GM21515 (cell line): ENCODE data around the gene ZBED2.

Experiments used
- ATAC-seq: cut with Tn5 transposase; IDR thresholded peaks from one replicate; pipeline ENCODE4 v1.9.1; 2021; ENCODE audit not compliant: unreplicated experiment

ZBED2 gene

DNA sequence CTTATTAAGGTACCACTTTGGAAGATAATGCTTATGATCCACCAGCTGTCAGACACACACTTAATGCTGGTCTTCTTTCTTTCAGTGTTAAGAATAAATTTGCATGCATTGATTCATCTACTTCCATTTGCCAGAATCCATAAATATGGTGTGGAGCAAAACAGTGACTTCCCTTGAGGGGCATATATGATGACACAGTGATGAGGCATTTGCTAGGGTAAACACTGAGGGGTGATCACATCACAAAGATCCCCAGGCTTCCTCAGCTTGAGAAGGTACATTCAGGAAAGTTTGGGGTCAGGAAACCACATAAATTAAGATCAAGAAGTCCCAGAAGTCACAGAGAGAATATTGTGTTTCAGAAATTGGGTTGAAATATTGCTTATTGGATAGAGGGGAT, 9.9 kb upstream of the ZBED2 start:
- no peak for ATAC-seq

DNA sequence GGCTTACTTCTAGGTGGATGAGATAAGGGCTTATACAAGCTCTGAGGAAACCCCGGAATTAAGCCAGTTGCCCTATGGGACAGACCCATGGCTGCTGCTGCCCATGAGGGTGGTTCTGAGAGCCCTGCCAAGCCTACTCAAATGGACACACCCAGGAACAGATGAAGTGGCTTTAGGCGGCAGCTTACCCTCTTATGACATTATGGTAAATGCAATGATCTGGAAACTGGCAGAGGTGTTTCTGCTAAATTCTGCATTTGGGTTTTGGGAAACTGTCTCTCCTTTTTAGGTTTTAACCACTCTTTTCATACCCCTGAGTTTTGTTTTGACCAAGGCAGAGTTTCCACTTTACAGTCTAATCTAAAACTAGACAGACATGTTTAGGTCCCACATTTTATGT, 9.0 kb upstream of the ZBED2 start:
- no peak for ATAC-seq

DNA sequence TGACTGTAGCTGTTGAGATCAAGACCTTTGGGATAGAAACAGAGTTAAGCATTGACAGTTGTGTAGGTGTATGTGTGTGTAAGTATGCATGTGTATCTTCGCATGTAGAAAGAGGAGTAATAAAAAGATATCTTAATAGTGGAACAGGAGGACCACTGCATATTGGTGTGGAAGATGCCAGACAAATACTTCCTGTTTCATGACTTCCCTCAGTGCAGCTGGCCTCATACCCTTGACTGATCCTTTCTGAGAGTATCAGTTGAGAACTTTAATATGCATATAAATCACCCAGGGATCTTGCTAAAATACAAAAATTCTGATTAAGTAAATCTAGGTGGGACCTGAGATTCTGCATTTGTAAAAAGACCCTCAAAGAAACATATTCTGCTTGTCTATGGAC, 8.5 kb upstream of the ZBED2 start:
- peak; percentile 73 for ATAC-seq

DNA sequence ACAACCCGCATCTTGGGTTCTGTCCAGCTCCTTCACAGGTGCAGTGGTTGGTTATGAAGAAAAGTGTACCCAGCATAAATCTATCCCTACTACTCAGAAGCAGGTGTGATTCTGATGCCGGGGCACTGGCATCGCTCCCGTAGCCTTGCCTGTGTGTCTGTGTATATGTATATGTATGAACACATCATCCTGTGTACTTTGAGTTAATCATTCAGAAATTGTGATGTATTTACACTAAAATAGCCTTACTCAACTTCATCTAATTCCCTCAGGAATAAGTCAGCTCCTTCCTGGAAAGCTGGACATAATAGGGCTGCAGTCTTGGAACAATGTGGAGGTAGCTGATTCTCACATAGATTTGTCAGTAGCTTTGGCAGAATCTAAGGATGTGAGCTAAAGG, 6.7 kb upstream of the ZBED2 start:
- no peak for ATAC-seq

DNA sequence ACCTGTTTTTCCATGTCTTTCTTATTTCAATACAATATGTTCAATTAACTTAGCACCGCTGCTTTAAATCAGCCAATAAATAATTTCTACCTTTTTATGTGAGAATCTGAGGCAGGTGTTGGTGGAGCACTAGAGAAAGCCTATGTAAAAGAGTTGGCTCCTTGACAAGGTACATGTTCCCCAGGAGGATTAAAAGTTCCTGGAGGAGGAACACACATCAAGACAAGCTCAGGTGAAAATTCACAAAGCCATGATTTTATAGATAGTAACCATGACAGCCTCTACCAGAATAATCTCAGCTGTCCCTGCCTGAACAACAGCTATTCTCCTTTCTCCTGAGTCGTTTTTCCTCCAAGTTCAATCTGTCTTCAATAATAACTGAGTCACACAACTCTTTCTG, 3.4 kb upstream of the ZBED2 start:
- no peak for ATAC-seq

DNA sequence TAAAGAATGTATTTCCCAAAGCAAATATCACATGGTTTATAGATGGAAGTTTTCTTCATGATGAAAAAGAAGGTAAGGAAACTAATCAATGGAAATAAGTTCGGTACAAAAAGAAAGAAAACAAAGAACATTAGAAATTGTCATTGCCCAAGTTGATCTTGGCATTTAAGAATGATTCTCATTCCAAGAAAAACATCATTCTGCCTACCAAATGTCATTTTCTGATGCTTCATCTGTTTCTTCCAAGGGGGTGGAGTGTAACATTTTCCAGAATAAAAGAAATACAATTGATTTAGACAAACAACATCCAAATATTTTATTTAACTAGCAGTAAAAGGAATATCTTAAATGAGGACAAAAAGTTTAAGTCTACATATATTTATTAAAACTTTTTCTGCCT, 3.0 kb upstream of the ZBED2 start:
- no peak for ATAC-seq

DNA sequence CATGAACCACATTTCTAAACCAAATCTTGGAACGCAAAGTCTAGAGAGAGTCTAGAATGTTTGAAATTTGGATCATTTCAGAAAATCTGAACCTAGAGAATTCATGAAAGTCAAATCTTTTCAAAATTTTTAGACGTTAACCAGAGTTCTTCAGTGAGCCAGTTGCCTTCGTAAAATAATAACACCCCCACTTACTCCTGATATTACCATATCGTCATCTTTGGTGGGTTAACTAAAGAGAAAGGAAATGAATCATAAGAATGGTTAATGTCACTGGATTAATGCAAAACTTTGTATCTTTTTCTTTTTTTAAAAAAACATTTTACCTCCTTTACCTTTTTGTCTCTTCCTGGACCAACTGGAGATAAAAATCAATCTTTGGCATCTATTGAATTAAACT, 1.2 kb upstream of the ZBED2 start:
- ATAC-seq, result no peak

DNA sequence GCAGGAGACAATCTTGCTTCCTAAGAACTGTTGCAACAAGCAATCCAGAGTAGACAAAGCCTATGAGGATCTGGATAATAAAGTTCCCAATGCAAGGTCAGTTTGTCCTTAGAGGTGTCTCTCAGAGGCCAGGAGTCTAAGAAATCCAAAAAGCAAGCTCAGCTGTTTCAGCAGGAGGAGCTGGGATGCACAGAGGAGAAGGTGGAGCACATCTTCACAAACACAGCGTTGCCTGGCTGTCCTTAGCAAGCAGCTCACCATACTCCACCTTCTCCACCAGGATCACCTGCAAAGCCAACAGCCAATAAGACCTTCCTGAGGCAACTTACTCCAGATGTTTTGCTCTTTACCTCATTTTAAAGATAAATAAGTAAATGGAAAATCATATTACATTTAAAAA, 365 bp downstream of the ZBED2 start:
- ATAC-seq, result no peak

DNA sequence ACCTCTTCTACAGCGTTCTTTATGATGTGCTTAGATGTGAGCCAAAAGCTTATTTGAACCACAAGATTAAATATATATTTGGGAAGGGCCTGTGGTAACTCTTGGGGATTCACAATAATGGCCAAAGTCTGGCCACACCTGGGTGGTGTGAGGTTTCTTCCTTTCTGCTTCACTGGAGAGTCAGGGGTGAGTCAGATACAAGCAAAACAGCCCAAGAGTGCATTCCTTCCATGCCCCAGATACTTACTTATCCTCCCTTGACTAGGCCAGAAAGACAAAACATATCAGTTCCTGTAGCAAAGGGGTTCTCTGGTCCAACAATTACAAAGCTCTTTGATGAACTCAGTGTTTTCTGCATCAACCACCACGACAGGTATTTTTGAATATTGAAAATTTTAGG, 941 bp downstream of the ZBED2 start:
- peak; percentile 60 for ATAC-seq

DNA sequence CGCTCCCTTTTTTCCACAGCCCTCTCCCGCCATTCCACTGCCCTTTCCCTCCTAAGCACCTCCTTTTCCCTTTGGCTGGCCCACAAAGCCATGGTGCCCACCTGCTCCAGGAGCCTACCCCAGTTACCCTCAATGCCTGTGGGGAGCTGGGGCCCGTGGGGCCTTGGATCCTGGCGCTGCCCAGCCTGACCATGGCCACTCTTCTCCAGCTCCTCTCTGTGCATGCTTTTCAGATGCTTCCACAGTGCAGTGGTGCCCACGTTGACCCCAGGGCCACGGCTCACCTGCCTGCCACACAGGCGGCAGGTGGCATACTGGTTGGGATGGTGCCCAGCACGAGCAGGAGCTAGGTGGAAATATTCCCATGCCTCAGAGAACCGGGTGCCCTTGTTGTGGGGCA, 1.5 kb downstream of the ZBED2 start:
- no peak for ATAC-seq

DNA sequence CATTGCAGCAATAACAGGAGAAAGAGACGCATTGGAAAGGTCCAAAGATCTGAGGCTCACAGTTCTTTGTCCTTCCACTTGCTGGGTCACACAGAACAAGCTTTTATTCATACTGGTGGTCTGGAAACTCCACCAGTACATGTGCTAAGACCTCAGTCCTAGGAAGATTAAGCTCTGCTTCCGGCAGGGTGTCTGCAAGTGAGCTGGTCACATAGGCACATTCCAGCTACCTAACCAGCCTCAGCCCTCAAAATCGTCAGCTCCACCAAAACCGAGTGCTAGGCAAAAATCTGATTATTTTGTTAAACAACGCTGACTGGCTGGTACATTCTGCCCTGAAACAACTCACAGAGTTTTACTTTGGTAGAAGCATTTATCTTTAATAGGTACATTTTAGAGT, 2.2 kb downstream of the ZBED2 start:
- no peak for ATAC-seq

DNA sequence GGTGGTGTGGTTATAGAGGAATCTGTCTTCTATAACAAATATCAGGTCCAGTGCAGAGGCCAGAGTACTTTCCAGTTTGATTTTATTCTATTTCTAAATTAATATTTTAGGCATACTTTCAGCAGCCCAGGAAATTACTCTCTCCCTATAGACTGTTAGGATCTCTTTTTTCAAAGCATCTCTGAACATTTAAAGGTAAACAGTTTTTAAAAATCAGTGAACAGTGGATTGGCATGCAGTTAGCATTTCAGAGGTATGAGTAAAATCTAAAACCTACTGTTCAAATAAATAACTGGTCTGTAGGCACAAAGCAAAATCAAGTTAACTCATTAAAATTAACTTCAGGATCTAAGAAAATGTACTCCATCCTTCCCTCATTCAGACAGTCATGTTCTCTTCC, 3.0 kb downstream of the ZBED2 start:
- no peak for ATAC-seq

DNA sequence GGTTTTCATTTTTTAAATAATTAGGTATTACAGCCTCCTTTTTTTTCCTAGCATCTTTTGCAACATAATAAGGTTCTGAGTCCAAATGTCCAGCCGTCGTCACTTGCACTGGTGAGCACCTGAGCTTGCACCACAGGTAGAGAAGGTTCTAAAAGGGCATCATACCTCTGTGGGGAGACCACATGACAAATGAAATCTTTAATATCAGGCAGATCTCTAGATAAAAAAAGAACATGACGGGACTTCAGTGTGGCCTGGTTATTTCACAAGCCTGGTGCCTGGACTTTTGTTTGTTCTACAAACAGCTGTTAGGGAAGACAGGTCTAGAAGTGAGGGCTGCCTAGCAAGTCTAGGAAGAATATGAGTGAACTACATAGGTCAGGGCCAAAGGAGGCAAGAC, 3.6 kb downstream of the ZBED2 start:
- no peak for ATAC-seq

DNA sequence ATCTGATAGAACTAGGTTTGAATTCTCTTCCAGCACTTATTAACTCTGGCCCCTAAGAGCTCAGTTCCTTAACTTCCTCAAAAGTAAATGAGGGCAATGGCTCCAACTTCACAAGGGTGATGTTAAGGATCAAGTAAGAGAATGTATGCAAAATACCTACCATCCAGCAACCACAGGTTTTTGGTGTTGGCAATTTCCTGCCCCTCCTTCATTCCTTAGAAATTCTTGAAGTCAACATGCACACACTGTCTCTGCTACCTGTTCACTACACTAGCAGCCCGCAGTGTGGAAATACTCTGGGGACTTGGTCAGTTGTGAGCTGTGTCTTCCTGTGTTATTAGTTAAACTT, 5.0 kb downstream of the ZBED2 start:
- ATAC-seq, result no peak

DNA sequence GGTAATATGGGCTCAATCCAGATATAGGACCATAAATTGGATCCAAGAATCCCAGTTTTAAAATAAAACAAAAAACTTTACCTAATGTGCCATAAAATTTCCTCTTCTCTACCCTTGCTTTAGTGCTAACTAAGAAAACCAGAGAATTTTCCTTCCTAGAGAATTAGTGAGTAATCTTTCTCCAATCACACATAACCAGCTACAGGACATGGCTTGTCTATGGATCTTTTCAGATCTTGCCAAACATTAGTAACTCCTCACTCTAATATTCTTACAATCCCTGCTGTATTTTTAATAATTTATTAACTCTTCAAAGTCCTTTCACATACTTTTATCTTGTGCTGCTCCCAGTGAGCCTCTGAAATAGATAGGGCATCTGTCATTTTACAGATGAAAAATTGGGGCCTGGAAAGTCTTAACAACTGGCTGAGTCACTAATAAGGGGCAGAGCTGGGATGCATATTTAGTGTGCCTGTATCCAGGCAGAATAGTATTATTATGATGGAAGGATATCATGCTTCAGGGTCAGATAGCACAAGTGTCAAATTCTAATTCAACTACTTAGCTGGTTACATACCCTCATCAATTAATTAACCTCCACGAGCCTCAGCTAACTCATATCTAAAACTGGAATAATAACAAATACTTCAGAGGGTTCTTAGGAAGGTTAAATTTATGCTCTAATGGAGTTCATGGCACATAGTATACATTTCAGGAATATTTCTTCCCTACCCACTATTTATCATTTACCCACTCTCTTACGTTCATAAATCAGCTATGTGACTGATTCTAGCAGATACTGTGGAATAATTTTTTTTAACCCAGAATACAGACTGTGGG, 5.6 kb downstream of the ZBED2 start:
- no peak for ATAC-seq

DNA sequence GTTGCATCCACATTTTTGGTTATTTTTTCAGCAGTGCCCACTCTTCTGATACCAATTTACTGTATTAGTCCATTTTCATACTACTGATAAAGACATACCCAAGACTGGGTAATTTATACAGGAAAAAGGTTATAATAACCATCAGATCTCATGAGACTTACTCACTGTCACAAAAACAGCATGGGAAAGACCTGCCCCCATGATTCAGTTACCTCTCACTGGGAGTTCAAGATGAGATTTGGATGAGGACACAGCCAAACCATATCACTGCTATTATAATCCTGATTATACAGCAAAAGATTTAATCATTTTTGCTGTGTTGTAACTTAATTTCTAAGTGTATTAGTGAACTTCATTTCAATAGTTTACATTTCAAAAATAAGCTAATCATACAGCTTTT, 6.6 kb downstream of the ZBED2 start:
- no peak for ATAC-seq

DNA sequence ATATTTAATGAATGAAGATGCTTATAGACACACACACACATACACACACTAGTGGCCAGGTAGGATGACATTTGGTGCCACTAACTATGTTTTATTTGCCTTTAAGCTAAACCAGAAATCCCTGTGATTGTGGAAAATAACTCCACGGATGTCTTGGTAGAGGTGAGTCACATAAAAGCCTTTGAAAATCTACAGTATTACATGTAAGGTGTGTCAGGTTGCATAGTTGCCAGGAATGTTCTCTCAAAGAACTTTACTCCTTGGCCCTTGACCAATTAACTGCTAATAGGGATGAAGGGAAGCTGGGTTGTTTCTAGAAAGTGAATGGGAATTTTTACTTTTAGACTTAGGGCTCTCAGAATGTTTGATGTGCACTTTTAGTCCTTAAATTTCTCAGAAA, 9.9 kb downstream of the ZBED2 start:
- ATAC-seq, result no peak

DNA sequence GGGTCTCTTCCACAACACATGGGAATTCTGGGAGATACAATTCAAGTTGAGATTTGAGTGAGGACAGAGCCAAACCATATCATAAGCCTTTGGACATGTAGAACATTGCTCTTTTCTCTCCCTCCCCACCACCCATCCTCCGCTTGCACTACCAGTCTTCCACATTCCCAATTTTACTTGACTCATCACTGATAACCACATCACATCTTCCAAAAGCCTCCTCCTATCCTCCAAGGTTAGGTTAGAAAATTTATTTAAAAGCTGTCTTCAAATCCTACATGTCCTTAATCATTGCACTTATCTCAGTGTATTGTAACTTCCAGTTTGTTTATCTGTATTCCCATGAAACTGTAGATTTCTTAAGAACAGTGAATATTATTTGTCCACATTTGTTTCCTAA, 10.4 kb downstream of the ZBED2 start:
- no peak for ATAC-seq

DNA sequence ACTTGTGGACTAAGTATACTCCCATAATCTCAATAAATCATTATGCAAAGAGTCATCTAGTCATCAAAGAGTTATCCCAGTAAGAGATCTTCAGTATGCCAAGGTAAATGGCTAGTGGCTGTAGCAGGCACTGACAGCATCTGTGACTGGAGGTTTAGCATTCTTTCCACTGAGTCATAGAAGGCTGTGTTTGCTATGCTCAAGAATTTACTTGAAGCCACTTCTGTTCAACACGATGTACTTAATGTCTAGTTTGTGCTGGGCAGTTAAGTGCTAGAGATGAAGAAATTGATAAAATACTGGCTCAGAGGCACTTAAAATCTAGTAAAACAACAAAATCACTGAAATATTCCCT, 13.0 kb downstream of the ZBED2 start:
- ATAC-seq, result no peak

DNA sequence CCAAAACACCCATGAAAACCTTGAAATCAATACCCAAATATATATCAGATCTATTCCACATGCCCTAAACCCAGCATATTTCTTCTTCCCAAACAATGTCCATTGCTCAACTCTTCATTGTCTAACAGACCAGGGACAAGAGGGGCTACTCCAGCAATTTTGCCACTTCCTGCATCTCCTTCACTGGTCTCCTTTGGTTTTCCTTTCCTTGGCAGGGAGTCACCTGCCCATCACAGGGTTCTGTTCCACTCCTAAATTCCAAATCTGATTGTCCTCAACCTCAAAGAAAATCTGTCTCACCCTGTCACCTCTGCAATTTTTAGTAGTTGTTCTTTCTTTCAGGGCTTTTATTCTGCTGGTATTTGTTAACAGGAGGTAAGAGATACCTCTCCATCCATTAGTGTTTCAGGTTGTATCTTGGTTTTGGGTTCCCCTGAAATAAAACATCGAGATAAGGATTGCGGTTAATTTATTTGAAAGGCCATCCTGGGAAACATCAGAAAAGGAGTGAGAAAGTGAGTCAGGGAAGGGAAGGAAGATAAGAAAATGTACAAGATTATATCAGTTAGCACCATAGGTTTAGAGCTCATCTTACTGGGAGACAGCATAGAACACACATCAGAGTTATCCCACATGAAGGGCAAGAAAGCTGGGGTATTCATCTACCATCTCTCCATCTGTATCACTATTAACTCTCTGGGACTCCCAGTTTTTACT, 13.6 kb downstream of the ZBED2 start:
- no peak for ATAC-seq

DNA sequence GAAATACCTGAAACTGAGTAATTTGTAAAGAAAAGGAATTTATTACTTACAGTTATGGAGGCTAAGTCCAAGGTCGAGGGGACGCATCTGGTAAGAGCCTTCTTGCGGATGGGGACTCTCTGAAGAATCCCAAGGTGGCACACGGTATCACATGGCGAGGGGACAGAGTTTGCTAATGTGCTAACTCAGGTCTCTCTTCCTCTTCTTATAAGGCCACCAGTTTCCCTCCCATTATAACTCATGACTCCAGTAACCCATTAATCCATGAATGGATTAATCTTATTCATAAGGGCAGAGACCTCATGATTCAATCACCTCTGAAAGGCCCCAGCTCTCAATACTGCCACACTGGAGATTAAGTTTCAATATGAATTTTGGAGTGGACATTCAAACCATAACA, 15.7 kb downstream of the ZBED2 start:
- no peak for ATAC-seq

DNA sequence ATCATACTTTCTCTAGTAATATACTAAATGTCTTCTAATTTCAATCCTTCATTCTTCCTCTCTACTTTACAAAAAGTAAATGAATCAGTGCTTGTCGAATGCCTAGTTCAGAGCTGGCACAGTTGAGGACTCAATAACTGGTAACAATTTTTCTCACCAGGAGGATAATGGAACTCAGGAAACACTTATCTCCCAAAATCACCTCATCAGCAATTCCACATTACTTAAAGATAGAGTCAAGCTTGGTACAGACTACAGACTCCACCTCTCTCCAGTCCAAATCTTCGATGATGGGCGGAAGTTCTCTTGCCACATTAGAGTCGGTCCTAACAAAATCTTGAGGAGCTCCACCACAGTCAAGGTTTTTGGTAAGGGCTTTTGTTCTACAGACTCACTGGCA, 16.3 kb downstream of the ZBED2 start:
- ATAC-seq, result no peak
